ENCODE data around the gene COCH. TPM values are rescaled to one million over a fixed set of nuclear protein-coding genes. Genes with fewer than 3 reads are reported as not detected.

Gene COCH
- total RNA-seq, 2 donors from 2014 or later: 0.91 to 2.4 TPM

DNA sequence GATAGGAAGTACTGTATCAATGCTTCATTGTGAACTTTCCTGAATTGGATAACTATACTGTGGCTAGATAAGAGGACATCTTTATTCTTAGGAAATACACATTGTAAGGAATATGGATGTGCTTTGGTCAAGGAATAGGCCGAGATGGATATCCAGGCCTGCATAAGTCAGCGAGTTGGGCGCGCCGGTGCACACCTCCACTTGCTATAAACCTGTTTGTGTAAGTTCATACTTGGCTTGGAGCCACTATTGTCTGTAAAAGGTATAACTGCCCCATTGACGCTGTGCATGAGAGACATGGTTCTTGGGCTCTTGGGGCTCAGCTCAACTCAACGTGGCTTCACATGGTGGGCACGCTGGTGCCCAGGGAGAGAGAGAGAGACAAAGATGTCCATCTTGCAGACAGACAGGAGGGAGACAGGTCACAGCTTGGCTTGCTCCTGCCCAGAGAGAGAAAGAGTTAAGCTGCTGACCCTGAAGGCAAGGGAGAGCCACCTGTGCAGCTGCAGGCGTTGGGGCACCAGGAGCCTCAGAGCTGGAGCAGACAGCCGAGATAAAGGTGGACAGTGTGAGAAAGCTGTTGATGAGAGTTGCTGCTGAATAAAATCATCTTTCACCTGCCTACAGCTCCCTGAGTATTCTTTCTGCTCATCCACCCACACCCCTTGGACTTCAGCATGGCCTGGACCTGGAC is 34.1 kb upstream of the COCH start:
- intact Hi-C loops (cut with DNase I): no loop called here
- Histone ChIP-seq H3K27ac (no peak overlapping the region), H3K27me3 (no peaks in the 10 kb centered on the region), H3K36me3 (no peaks in the 10 kb centered on the region), H3K4me1 (peaks cover 4% of the 10 kb centered on the region), H3K9me3 (no peaks in the 10 kb centered on the region), H3K4me3 (no peak overlapping the region), H3K9ac (ENCODE audit: low read depth in 2 of 2, low read length in 2 of 2) (no peak overlapping the region)
- DNase-seq: peak; percentile 63
- TF ChIP-seq, protein P1, sequence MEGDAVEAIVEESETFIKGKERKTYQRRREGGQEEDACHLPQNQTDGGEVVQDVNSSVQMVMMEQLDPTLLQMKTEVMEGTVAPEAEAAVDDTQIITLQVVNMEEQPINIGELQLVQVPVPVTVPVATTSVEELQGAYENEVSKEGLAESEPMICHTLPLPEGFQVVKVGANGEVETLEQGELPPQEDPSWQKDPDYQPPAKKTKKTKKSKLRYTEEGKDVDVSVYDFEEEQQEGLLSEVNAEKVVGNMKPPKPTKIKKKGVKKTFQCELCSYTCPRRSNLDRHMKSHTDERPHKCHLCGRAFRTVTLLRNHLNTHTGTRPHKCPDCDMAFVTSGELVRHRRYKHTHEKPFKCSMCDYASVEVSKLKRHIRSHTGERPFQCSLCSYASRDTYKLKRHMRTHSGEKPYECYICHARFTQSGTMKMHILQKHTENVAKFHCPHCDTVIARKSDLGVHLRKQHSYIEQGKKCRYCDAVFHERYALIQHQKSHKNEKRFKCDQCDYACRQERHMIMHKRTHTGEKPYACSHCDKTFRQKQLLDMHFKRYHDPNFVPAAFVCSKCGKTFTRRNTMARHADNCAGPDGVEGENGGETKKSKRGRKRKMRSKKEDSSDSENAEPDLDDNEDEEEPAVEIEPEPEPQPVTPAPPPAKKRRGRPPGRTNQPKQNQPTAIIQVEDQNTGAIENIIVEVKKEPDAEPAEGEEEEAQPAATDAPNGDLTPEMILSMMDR (IDR thresholded peaks at IDR 0.05): no peak

DNA sequence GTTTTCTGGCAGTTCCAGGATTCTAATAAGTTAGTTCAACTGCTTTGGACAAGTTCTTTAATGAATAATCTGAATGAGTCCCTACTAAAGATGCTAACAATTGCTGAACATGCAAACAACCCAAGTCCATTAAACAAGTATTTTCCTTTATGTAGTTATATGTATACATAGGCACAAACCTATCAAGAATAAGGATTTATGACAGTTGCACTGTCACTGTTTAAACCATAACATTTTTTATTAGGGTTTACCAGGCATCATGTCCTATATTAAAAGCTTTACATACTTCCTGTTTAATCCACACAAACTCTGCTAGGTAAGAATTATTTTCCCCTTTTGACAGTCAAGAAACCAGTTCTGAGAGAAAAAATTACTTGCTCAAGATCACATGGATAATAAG is 31.9 kb upstream of the COCH start:
- no peak overlapping the region for H3K4me3 ChIP-seq
- intact Hi-C loops (cut with DNase I): no loop called here

DNA sequence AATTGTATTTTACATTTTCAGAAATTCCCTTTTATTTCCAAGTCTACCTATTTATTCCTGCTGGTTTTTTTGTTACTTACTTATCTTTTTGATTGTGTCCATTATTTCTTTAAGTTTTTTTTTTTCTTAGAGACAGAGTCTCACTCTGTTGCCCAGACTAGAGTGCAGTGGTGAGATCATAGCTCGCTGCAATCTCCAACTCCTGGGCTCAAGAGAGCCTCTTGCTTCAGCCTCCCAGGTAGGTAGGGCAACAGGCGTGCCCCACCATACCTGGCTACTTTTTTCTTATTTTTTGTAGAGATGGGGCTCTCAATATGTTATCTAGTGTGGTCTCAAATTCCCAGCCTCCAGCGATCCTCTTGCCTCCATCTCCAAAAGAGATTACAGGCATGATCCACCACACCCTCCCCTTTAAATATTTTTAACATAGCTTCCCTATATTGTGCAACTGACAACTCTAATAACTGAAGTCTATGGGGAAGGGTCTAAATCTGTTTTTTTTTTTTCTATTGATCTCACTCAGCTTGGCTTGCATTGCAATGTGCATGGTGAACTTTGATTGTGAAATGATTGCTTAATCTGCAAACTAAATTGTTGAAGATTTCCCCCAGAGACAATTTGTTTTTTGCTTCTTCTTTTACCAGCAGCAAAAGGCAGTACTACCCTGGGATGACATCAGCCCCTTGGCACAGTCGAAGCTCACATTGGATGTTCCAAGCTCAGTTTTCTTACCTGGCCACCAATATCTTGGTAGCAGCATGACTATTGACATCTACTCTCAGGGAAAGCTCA is 25.7 kb upstream of the COCH start:
- H3K27ac ChIP-seq: no peak overlapping the region
- intact Hi-C loops (cut with DNase I): no loop called here
- H3K27me3 ChIP-seq: no peaks in the 10 kb centered on the region

More for the DNA sequence above, 31.9 kb upstream of the COCH start:
- Histone ChIP-seq H3K9ac (ENCODE audit: low read depth in 2 of 2, low read length in 2 of 2) (no peak overlapping the region), H3K36me3 (no peaks in the 10 kb centered on the region), H3K4me1 (peaks cover 4% of the 10 kb centered on the region), H3K9me3 (no peaks in the 10 kb centered on the region), H3K27me3 (no peaks in the 10 kb centered on the region), H3K27ac (no peak overlapping the region)
- no peak for DNase-seq
- TF ChIP-seq, protein P1 (IDR thresholded peaks at IDR 0.05): no peak

DNA sequence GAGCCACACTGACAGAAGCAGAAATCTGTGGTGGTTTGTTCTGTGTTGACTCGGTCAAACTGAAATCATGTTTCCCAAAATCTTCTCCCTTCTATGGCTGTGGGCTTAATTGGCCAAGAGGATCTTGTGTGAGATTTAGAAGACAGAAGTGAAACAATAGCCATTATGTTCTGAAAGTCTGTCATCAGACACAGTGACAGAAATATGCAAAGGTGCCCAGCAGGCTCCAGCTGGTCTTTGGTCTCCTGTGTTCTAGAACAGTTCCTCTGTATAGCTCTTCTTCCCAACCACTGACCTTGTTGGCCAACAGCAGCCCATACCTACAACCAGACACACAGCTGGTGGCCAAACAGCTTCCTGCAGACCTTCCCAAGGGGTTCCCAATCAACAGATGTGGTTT is 25.0 kb upstream of the COCH start:
- TF ChIP-seq, protein P1 (IDR thresholded peaks at IDR 0.05): no peak
- no peak overlapping the region for H3K9ac ChIP-seq (ENCODE audit: low read depth in 2 of 2, low read length in 2 of 2)
- no peaks in the 10 kb centered on the region for H3K4me1 ChIP-seq
- no peaks in the 10 kb centered on the region for H3K27me3 ChIP-seq
- no peak overlapping the region for H3K27ac ChIP-seq
- intact Hi-C loops (cut with DNase I): no loop called here
- no peak for DNase-seq
- H3K4me3 ChIP-seq: no peak overlapping the region
- H3K36me3 ChIP-seq: no peaks in the 10 kb centered on the region
- no peaks in the 10 kb centered on the region for H3K9me3 ChIP-seq

More for the DNA sequence above, 25.7 kb upstream of the COCH start:
- H3K4me1 ChIP-seq: no peaks in the 10 kb centered on the region
- H3K4me3 ChIP-seq: no peak overlapping the region
- no peaks in the 10 kb centered on the region for H3K9me3 ChIP-seq
- no peaks in the 10 kb centered on the region for H3K36me3 ChIP-seq
- no peak for DNase-seq
- no peak overlapping the region for H3K9ac ChIP-seq (ENCODE audit: low read depth in 2 of 2, low read length in 2 of 2)
- TF ChIP-seq, protein P1 (IDR thresholded peaks at IDR 0.05): no peak

DNA sequence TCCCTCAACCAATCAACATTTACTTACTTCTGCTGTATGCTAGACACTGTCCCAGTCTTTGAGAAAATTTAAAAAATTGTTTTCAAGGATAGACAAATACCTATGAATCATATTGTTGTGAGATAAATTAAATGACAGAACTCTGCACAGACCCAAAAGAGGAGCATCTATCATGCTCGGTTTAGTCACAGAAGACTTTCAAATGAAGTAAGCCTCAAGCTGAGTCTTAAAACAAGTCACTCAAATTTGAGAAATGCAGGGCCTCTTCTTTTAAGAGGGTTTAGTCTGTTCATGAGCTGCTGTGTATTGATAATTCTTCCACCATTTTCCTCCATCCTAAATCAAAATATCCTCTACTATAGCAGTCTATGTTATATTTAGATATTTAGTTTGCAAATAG is 24.4 kb upstream of the COCH start:
- TF ChIP-seq, protein P1 (IDR thresholded peaks at IDR 0.05): no peak
- intact Hi-C loops (cut with DNase I): no loop called here

More for the DNA sequence above, 24.4 kb upstream of the COCH start:
- no peaks in the 10 kb centered on the region for H3K27me3 ChIP-seq
- H3K9ac ChIP-seq (ENCODE audit: low read depth in 2 of 2, low read length in 2 of 2): no peak overlapping the region
- H3K4me3 ChIP-seq: no peak overlapping the region
- H3K9me3 ChIP-seq: no peaks in the 10 kb centered on the region
- H3K27ac ChIP-seq: no peak overlapping the region
- no peak for DNase-seq
- H3K36me3 ChIP-seq: no peaks in the 10 kb centered on the region
- no peaks in the 10 kb centered on the region for H3K4me1 ChIP-seq

All from colonic mucosa (tissue), 4 donors.